Ishikawa (cell line): ENCODE data around the gene GADL1.

ENCODE experiments used
- CREB1 ChIP-seq: IDR thresholded peaks from 2 replicates; pipeline ENCODE4 v1.6.1; 2012; ENCODE audit warnings: low read depth
- EGR1 ChIP-seq: IDR thresholded peaks from 2 replicates; pipeline ENCODE4 v1.6.1; 2012
- EP300 ChIP-seq: IDR thresholded peaks from 2 replicates; pipeline ENCODE4 v1.6.1; 2012; ENCODE audit warnings: borderline replicate concordance
- FOXM1 ChIP-seq: IDR thresholded peaks from 2 replicates; pipeline ENCODE4 v1.6.1; 2012; ENCODE audit warnings: low read depth, borderline replicate concordance
- MAX ChIP-seq: IDR thresholded peaks from 2 replicates; pipeline ENCODE4 v1.6.1; 2012
- NFIC ChIP-seq: IDR thresholded peaks from 2 replicates; pipeline ENCODE4 v1.6.1; 2012
- RAD21 ChIP-seq: IDR thresholded peaks from 2 replicates; pipeline ENCODE4 v1.6.1; 2012; ENCODE audit warnings: low read depth
- TAF1 ChIP-seq: IDR thresholded peaks from 2 replicates; pipeline ENCODE4 v1.6.1; 2012; ENCODE audit warnings: low read depth, mild to moderate bottlenecking
- TCF12 ChIP-seq: IDR thresholded peaks from 2 replicates; pipeline ENCODE4 v1.6.1; 2012; ENCODE audit warnings: low read depth
- TEAD4 ChIP-seq: IDR thresholded peaks from 2 replicates; pipeline ENCODE4 v1.6.1; 2012
- USF1 ChIP-seq: IDR thresholded peaks from 2 replicates; pipeline ENCODE4 v1.6.1; 2012
- YY1 ChIP-seq: IDR thresholded peaks from 2 replicates; pipeline ENCODE4 v1.6.1; 2012; ENCODE audit warnings: low read depth
- ZBTB7A ChIP-seq: IDR thresholded peaks from 2 replicates; pipeline ENCODE4 v1.6.1; 2012; ENCODE audit warnings: low read depth
- TF ChIP-seq, protein P1 (sequence below): IDR thresholded peaks from 2 replicates; pipeline ENCODE4 v1.6.1; 2012; ENCODE audit warnings: low read depth, mild to moderate bottlenecking

Gene GADL1

GRCh38 chr3:30681649-30682211 lies 212.7 kb downstream of the GADL1 start:
- TF ChIP-seq FOXM1 (no peak), RAD21 (no peak), MAX (no peak), TCF12 (no peak), CREB1 (no peak)
- TF ChIP-seq, protein P1, sequence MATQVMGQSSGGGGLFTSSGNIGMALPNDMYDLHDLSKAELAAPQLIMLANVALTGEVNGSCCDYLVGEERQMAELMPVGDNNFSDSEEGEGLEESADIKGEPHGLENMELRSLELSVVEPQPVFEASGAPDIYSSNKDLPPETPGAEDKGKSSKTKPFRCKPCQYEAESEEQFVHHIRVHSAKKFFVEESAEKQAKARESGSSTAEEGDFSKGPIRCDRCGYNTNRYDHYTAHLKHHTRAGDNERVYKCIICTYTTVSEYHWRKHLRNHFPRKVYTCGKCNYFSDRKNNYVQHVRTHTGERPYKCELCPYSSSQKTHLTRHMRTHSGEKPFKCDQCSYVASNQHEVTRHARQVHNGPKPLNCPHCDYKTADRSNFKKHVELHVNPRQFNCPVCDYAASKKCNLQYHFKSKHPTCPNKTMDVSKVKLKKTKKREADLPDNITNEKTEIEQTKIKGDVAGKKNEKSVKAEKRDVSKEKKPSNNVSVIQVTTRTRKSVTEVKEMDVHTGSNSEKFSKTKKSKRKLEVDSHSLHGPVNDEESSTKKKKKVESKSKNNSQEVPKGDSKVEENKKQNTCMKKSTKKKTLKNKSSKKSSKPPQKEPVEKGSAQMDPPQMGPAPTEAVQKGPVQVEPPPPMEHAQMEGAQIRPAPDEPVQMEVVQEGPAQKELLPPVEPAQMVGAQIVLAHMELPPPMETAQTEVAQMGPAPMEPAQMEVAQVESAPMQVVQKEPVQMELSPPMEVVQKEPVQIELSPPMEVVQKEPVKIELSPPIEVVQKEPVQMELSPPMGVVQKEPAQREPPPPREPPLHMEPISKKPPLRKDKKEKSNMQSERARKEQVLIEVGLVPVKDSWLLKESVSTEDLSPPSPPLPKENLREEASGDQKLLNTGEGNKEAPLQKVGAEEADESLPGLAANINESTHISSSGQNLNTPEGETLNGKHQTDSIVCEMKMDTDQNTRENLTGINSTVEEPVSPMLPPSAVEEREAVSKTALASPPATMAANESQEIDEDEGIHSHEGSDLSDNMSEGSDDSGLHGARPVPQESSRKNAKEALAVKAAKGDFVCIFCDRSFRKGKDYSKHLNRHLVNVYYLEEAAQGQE: no peak

- no peak for TF ChIP-seq FOXM1
- no peak for TF ChIP-seq TEAD4
- TF ChIP-seq EP300: no peak
- TF ChIP-seq, protein P1: no peak
Measured at GRCh38 chr3:30680789-30681648, 213.4 kb downstream of the GADL1 start.

DNA sequence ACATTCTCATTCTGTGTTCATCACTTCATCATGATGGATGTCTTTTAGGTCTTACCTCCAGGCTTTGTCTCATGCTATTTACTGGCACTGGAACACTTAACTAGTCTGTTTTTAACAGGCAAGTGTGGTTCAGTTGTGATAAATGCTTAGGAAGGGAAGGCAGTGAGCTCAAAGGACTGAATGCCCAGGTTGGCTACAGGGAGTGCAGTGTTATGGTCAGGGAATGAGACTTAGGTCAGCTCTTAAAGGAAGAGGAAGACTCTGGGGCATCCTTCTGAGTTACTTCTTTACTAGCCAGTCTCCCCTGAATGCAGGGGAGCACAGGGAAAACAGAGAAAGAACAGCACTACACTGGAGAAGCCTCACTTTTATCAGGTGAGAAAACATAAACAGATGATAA lies 215.4 kb downstream of the GADL1 start:
- TF ChIP-seq YY1: no peak
- no peak for TF ChIP-seq EGR1
- no peak for TF ChIP-seq EP300
- TF ChIP-seq ZBTB7A: no peak
- TF ChIP-seq CREB1: no peak
- no peak for TF ChIP-seq TEAD4
- TF ChIP-seq NFIC: no peak
- TF ChIP-seq USF1: no peak

DNA sequence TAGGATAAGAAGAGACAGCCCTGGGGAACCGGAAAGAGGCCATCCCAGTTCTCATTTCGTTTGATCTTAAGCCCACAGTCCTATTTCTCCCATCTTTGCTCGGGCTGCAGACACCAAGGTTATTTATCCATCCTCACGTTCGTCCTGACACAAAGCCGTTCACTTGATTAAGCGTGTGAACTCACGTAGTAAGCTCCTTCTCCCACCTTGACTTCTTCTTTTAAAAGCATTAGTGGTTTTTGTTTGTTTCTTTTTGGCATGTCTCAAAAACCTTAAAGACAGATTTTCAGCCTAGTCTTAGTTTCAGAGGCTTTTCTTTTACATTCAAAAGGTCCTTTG lies 217.1 kb downstream of the GADL1 start:
- TF ChIP-seq USF1: no peak
- TF ChIP-seq EGR1: no peak
- TF ChIP-seq TCF12: no peak
- no peak for TF ChIP-seq CREB1
- no peak for TF ChIP-seq ZBTB7A
- no peak for TF ChIP-seq FOXM1
- no peak for TF ChIP-seq NFIC
- no peak for TF ChIP-seq TAF1
- no peak for TF ChIP-seq EP300
- TF ChIP-seq RAD21: no peak
- no peak for TF ChIP-seq YY1
- TF ChIP-seq, protein P1: no peak
